Hepatic stellate cell (primary cell): ENCODE data around the gene PPP1R3A.
A peak's percentile ranks its signal among the peaks of the same experiment; 100 is the strongest.
"Not testable (repeated sequence)": the region's sequence is repeated elsewhere in the genome, so short reads cannot be mapped to it uniquely, and the experiment has no call there.

Experiments
- DNase-seq: peaks from one replicate; pipeline ENCODE4 v3.0.0; 2011; ENCODE audit warnings: low spot score

PPP1R3A gene

GRCh38 chr7:113918946-113919345, at the start of gene PPP1R3A:
PPP1R3A (minus strand) TSS chr7:113919009; CDS start chr7:113918996, 13 bp downstream.
- DNase-seq = peak; percentile 5

- no peak for DNase-seq
Measured at GRCh38 chr7:113963356-113963755, 44.5 kb upstream of the PPP1R3A start.

- no peak for DNase-seq
Measured at GRCh38 chr7:113959910-113960309, 41.1 kb upstream of the PPP1R3A start.

GRCh38 chr7:113955157-113955556, 36.3 kb upstream of the PPP1R3A start:
- no peak for DNase-seq

- DNase-seq = no peak
Measured at GRCh38 chr7:113953553-113953952, 34.7 kb upstream of the PPP1R3A start.

- no peak for DNase-seq
Measured at GRCh38 chr7:113945018-113945938, 26.5 kb upstream of the PPP1R3A start.

- no peak for DNase-seq
Measured at GRCh38 chr7:113936982-113937381, 18.2 kb upstream of the PPP1R3A start.

- no peak for DNase-seq
Measured at GRCh38 chr7:113936535-113936934, 17.7 kb upstream of the PPP1R3A start.

- not testable (repeated sequence) for DNase-seq
Measured at GRCh38 chr7:113929389-113929788, 10.6 kb upstream of the PPP1R3A start.

- DNase-seq = no peak
Measured at GRCh38 chr7:113928112-113928511, 9.3 kb upstream of the PPP1R3A start.

GRCh38 chr7:113922049-113922448, 3.2 kb upstream of the PPP1R3A start:
- no peak for DNase-seq

- no peak for DNase-seq
Measured at GRCh38 chr7:113921363-113921762, 2.6 kb upstream of the PPP1R3A start.

- no peak for DNase-seq
Measured at GRCh38 chr7:113917840-113918239, 969 bp downstream of the PPP1R3A start.

GRCh38 chr7:113915956-113916355, 2.9 kb downstream of the PPP1R3A start:
- DNase-seq = no peak

- no peak for DNase-seq
Measured at GRCh38 chr7:113912876-113913275, 5.9 kb downstream of the PPP1R3A start.

GRCh38 chr7:113907617-113908016, 11.2 kb downstream of the PPP1R3A start:
- DNase-seq = no peak

- no peak for DNase-seq
Measured at GRCh38 chr7:113904521-113904920, 14.3 kb downstream of the PPP1R3A start.

GRCh38 chr7:113892818-113893217, 26.0 kb downstream of the PPP1R3A start:
- no peak for DNase-seq

GRCh38 chr7:113891828-113892227, 27.0 kb downstream of the PPP1R3A start:
- DNase-seq = no peak

GRCh38 chr7:113891031-113891350, 27.8 kb downstream of the PPP1R3A start:
- no peak for DNase-seq

- DNase-seq = peak; percentile 0
Measured at GRCh38 chr7:113890331-113891030, 28.3 kb downstream of the PPP1R3A start.

GRCh38 chr7:113883096-113883495, 35.7 kb downstream of the PPP1R3A start:
- DNase-seq = no peak

- DNase-seq = no peak
Measured at GRCh38 chr7:113880559-113880958, 38.2 kb downstream of the PPP1R3A start.
